K562 (cell line): ENCODE results near the gene PLAC9. TPM values are rescaled to one million over a fixed set of nuclear protein-coding genes. Genes with fewer than 3 reads are reported as not detected.

ENCODE experiments used
- BRD4 ChIP-seq: fragments of 200-600 bp; sonication (generic); IDR thresholded peaks from 2 replicates; pipeline ENCODE4 v1.6.1; 2017; ENCODE audit warnings: inconsistent platforms
- DEAF1 ChIP-seq: fragments of 450-650 bp; formaldehyde crosslinking; IDR thresholded peaks from 2 replicates; pipeline ENCODE4 v1.4.0; 2020; ENCODE audit warnings: mild to moderate bottlenecking, moderate library complexity
- EGR1 ChIP-seq: fragments of 450-650 bp; conservative IDR thresholded peaks from 2 replicates; pipeline ENCODE4 v1.6.1; 2017; ENCODE audit warnings: mild to moderate bottlenecking
- HOMEZ ChIP-seq: fragments of 250-450 bp; sonication (Bioruptor Pico); IDR thresholded peaks from 2 replicates; pipeline ENCODE4 v1.4.0; 2020; ENCODE audit warnings: mild to moderate bottlenecking, moderate library complexity
- LARP7 ChIP-seq: fragments of 450-650 bp; IDR thresholded peaks from 2 replicates; pipeline ENCODE4 v1.6.1; 2016
- MBD1 ChIP-seq: fragments of 250-450 bp; sonication (Bioruptor Pico); IDR thresholded peaks from 2 replicates; pipeline ENCODE4 v1.8.0; 2022; ENCODE audit warnings: inconsistent platforms
- MED1 ChIP-seq: sonication (generic); formaldehyde crosslinking; IDR thresholded peaks from 2 replicates; pipeline ENCODE4 v1.8.1; 2023; ENCODE audit warnings: missing genetic modification reagents, borderline replicate concordance
- POLR2B ChIP-seq: fragments of 450-650 bp; IDR thresholded peaks from 2 replicates; pipeline ENCODE4 v1.6.1; 2018; ENCODE audit warnings: low read depth; ENCODE audit not compliant: partially characterized antibody
- RB1 ChIP-seq: fragments of 450-650 bp; IDR thresholded peaks from 2 replicates; pipeline ENCODE4 v1.6.1; 2017; ENCODE audit warnings: low read depth, mild to moderate bottlenecking
- RREB1 ChIP-seq: fragments of 250-450 bp; sonication (Bioruptor Pico); IDR thresholded peaks from 2 replicates; pipeline ENCODE4 v1.4.0; 2020
- SMARCC2 ChIP-seq: fragments of 450-650 bp; IDR thresholded peaks from 2 replicates; pipeline ENCODE4 v1.6.1; 2017; ENCODE audit warnings: antibody characterized with exemption, moderate library complexity, mild to moderate bottlenecking, low read depth
- SP1 ChIP-seq: sonication (generic); formaldehyde crosslinking; IDR thresholded peaks from 2 replicates; pipeline ENCODE4 v1.8.1; 2022; ENCODE audit warnings: mild to moderate bottlenecking, missing genetic modification reagents
- TBL1XR1 ChIP-seq, 2 experiments: IDR thresholded peaks; 2 replicates each; pipeline ENCODE4 v1.6.1; 2012; ENCODE audit warnings: improper control_type of control experiment in 2 of 2, low read length in 2 of 2, mild to moderate bottlenecking in 1 of 2
- ZNF232 ChIP-seq: sonication (generic); formaldehyde crosslinking; IDR thresholded peaks from 2 replicates; pipeline ENCODE4 v1.8.0; 2022; ENCODE audit warnings: mild to moderate bottlenecking, missing genetic modification reagents
- ZNF551 ChIP-seq: fragments of 250-450 bp; sonication (Bioruptor Pico); IDR thresholded peaks from 2 replicates; pipeline ENCODE4 v1.5.0; 2021; ENCODE audit warnings: mild to moderate bottlenecking, moderate library complexity
- polyA plus RNA-seq, 8 experiments: library from polyadenylated mRNA; depleted of rRNA in 4 of 8; stranded (reverse) in 5 of 8; unstranded in 3 of 8; fragments of >200 nt; fragmentation: Nextera tagmentation in 2 of 8; fragmentation: Illumina TruSeq in 1 of 8; extraction: Ambion mirVana in 2 of 8; extraction: Trizol in 1 of 8; gene quantifications; 2 replicates each; pipeline versions ENCODE4 v1.2.1 to v1.2.3, GENCODE V29; 2011 to 2014; ENCODE audit warnings: inconsistent platforms in 1 of 8, missing spikeins in 1 of 8
- total RNA-seq, 7 experiments: library from RNA; depleted of rRNA in 6 of 7; stranded (reverse); fragments of >200 nt in 6 of 7; fragmentation: Illumina TruSeq in 2 of 7; extraction: Trizol in 2 of 7; gene quantifications; 2 replicates each; pipeline versions ENCODE4 v1.2.1 to v1.2.3, GENCODE V29; 2011 to 2021; ENCODE audit warnings: low replicate concordance in 1 of 7

The PLAC9 gene
- total and polyA plus RNA-seq, 9 of the 15 experiments (the other 6 are each of a cell fraction or from before 2014, with no cell fraction given): not detected

- TF ChIP-seq RB1 (no peak), MED1 (CRISPR knock-in tag) (no peak), TBL1XR1 (IDR thresholded peaks at IDR 0.05; ENCODE audit: low read length in 2 of 2) (no peak), MBD1 (0 out of 2 replicates have a peak, but pooled peaks have one; percentile 63), BRD4 (no peak), ZNF232 (CRISPR knock-in tag) (no peak), HOMEZ (CRISPR knock-in tag) (no peak), SMARCC2 (peak; percentile 75), RREB1 (CRISPR knock-in tag) (no peak), ZNF551 (CRISPR knock-in tag) (no peak), POLR2B (no peak), EGR1 (peak; percentile 83), SP1 (peak; percentile 36; the same call in 1 of the 2 replicates), LARP7 (no peak), DEAF1 (CRISPR knock-in tag) (0 out of 2 replicates have a peak, but pooled peaks have one; percentile 22)
Measured at GRCh38 chr10:80187465-80188409, 55.2 kb downstream of the PLAC9 start (continued).
